HG02884 (cell line): ENCODE measurements around the gene CDC42EP4.

Experiments used
- ATAC-seq: cut with Tn5 transposase; IDR thresholded peaks from one replicate; pipeline ENCODE4 v1.9.1; 2021; ENCODE audit warnings: mild to moderate bottlenecking, moderate library complexity; ENCODE audit not compliant: unreplicated experiment

The CDC42EP4 gene, protein sequence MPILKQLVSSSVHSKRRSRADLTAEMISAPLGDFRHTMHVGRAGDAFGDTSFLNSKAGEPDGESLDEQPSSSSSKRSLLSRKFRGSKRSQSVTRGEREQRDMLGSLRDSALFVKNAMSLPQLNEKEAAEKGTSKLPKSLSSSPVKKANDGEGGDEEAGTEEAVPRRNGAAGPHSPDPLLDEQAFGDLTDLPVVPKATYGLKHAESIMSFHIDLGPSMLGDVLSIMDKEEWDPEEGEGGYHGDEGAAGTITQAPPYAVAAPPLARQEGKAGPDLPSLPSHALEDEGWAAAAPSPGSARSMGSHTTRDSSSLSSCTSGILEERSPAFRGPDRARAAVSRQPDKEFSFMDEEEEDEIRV

DNA sequence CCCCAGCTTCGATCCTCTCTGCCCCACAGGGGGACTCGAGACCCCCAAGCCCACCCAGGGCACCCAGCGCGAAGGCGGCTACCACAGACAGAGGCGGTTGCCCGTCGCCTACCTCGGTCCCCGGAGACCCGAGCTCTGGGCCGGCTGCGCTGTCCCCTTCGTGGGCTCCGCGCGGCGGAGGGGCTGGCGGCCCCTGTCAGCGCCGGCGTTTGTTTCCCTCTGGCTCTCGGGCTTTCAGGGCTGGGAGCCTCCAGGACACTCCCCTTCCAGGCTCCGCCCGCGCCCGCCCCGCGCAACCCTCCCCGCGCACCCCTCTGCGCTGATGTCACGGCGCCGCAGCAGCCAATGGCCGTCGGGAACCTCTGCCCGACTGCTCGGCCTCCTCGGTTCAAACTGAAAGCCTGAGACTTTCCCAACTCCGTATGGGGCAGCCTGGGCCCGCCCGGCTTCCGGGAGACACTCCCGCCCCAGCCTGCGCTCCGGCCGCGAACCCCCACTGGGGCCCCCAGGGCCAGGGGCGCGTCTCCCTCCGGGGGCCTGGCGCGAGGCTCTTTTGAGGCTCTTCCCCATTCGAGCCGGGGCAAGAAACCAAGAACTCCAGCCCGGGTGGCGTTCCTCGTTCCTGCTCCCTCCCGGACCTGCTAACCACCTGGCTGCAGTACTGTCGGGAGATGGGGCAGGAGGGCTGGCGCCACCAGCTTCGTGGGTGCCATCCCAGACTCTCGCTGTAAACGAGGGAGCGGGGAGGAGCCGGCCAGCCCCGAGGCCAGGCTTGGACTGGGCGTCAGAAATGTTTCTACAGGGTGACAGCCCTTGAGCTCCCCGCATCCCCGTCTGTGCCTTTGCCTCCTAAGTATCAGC, at the start of gene CDC42EP4:
TSS of gene CDC42EP4 (minus strand) at position 221 of the 861 bp plus-strand sequence. CDS start 25,501 bp downstream, outside the sequence.
- ATAC-seq, result peak; percentile 80

DNA sequence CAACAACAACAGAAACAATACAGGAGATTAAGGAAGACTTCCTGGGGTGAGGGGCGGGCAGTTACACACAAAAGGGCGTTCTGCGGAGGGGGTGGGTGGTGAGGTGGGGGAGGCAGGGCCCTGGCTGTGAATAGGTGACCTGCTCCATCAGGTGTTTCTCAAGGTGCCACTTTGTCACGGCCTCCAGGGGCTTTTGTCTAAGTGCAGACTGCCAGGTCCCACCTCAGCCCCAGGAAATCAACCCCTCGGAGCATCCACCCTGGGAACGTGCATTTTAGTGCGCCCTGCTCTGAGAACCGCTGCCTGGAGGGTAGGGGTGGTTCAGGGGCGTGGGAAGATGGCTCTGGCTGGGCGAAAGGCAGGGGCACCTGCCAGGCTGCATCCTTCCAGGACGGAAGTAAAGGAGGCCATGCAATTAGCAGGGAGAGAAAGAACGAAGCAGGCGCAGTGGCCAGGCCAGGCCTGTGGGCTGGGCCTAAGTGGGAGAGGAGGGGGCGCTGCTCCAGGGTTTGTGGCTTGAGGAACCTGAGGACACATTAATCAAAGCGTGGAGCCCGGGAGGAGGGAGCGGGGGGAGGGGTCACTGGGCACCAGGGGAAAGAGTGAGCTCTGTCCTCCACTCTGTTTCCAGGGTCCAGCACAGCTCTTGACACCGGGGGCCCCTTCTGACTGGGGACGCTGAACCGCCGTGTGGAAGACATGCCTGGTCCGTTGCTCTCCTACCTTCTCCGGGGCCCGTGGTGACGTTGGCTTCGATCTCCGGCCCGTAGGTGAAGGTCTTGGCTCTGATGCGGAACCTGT, 49.4 kb upstream of the CDC42EP4 start:
- ATAC-seq, result no peak

DNA sequence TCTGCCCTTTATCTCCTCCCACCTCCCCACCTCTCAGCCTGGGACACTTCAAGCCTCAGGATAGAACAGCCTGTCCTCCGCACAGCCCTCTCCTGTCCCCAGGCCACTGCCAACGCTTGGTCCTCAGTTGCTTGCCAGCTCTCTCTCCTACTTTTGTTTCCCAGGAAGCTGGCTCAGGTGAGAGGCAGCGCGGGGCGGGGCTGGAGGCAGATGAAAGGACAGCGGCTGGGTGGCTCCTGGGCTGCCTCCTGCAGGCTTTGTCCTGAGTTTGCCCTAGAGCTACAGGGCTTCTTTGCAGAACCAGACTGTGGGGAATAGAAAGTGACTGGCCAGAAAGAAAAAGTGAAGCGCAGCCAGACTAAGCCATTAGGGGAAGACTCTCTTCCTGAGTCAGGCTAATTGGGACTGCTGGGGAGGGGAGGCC, 48.2 kb upstream of the CDC42EP4 start:
- ATAC-seq, result no peak

DNA sequence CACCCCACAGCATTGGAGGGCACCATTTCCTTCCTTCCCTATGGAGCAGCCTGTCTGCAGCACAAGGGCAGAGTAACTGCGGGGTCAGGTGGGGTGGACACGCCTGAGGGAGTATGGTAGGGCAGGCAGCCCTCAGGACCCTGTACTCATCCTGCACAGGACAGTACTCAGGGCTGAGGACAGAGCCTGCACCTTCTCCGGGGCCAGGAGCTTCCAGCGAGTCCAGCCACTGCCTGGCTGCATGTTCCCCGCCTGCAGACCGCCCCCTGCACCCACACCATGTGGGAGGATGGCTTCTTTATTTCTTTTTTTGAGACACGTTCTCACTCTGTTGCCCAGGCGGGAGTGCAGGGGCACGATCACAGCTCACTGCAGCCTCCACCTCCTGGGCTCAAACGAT, 47.6 kb upstream of the CDC42EP4 start:
- ATAC-seq, result no peak

DNA sequence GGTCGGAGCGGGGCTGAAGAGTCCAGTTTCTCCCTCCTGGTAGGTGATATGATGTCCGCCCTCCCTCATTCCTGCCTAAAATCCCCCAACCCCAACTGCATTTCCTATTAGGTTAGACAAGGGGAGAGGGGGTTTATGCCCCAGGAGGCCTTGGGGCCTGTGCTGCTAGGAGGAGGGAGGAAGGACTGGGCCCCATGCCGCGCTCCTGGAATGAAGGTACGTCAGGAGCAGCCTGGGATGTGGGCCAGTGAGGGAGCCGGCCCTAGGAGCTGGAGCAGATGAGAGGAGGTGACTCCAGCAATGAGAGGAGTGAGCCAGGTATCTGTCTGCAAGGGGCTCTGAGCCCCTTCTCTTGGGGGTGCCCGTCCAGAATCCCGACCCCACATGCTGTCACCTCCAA, 46.9 kb upstream of the CDC42EP4 start:
- no peak for ATAC-seq

DNA sequence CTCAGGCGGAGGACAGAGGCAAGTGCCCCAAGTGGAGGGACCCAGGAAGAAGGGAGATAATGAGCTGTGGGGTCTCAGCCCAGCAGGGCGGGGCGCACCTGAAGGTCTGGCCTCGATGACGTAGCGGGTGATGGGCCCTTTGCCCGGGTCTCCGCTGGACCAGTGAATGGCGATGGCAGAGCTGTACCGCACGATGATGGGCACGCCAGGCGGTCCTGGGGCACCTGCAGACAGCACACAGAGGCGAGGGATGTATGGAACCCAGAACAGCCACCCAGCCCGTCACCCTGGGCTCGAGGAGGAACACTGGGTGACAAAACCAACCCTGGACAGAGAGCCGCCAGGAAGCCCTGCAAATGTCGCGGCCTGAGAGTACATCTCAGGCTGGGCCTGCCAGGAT, 46.2 kb upstream of the CDC42EP4 start:
- no peak for ATAC-seq

DNA sequence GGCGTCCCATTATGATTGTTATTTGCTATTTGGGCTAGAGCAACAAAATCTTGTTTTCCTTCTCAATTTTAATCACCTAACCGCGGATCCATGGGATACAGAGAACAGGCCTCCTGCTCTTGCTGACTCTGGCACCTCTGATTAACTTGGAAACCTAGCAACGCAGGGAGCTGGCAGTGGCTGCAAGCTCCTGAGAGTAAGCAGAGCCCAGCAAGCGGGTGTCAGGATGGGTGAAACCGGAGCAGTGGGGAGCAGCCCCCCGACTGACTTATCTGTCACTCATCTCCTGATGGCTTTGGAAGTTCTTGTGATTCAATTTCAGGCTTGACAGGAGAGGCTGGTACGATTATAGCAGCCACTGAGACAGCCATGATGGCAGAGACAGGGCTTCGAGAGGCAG, 45.5 kb upstream of the CDC42EP4 start:
- no peak for ATAC-seq

DNA sequence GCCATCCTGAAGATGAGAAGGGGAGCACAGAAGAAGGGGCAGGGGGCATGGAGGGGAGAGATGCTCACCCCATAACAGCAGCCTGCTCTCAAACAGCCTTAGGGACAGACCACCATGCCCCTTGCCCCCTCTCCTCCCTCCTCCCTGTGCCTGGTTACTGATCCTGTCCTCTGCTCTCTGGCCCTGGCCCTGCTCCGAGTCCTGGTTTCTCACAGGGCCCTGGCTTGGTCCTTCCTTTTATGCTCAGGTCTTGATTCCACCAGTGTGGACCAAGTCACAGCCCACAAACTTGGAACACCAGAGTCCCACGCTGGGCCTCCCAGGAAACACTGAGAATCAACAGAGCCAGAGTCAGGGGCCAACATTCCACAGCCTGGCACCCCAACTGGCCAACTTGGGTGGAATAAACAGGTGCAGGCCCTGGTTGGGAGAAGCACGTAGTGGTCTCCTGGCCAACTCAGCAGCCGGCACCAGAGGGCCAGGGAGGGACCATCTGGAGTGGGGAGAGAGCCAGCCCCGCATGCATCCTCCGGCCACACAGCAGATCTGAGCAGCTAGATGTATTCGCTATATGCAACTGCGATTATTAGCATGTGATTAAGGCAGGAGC, 44.9 kb upstream of the CDC42EP4 start:
- ATAC-seq, result no peak

DNA sequence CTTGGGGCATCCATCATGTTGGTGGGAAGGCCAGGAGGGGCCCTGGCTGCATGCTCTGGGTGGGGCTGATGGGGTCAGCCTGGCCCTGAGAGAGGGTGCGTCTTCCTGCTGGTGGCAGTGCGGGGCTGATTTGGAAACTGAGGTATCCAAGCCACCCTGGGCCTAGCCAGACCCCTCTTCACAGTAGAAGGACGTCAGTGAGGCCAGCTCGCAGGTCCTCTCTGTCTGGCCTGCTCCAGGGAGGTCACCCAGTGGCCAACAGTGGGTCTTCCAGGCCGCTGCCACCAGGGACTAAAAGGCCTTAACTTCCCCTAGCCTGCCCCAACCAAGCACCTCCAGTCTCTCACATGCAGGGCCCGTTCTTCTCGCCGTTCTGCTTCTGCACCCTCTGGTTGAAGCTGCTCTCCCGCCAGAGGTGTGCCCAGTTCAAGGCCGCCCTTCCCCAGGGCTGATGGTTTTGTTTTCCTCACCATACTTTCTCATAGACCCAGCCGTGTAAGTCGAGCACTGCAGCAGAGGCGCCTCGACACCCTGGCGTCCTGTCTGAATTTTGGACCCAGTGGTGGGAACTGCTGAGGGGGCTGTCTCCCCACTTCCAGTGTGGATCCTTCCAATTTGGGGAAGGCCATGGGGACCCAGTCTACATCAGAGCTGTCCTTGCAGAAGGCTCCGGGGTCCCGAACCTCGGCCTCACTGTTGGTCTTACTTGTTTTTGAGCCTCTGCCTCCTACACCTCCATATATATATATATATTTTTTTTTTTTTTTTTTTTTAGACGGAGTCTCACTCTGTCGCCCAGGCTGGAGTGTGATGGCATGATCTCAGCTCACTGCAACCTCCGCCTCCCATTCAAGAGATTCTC, 42.9 kb upstream of the CDC42EP4 start:
- no peak for ATAC-seq

DNA sequence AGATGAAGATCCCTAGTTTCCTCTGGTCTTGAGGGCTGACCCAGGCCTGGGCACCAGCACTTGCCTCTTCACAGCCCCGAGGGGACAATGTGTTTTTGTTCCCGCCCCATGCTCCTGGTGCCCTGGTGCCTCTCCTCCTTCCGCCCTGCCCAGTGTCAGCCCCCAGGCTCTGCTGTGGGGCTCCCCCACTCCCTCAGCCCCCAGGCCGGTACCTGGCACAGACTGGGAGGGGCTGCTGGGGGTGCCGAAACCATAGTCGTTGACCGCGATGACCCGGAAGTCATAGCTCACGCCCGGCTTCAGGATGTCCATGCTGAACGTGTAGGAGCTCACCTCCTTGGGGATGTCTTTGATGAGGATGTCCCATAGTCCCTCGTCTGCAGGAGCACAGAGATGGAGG, 40.5 kb upstream of the CDC42EP4 start:
- no peak for ATAC-seq

DNA sequence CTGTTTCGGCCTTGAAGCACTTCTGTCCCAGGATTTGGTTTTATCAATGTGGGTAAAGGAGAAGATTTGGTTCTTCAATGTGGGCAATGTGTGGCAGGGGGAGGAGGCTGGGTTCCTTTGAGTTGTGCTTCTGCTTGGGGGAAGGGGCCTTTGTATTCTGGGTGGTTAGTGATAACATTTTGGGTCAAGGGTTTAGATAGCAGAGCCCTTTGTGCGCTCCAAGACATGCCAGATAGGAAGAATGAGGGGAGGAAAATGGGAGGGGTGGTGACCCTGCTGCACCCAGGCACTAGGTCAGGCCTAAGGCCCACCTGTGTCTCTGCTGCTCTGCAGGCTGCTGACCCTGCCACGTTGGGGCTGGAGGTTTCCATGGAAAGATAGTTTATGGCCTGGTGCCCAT, 40.0 kb upstream of the CDC42EP4 start:
- no peak for ATAC-seq

DNA sequence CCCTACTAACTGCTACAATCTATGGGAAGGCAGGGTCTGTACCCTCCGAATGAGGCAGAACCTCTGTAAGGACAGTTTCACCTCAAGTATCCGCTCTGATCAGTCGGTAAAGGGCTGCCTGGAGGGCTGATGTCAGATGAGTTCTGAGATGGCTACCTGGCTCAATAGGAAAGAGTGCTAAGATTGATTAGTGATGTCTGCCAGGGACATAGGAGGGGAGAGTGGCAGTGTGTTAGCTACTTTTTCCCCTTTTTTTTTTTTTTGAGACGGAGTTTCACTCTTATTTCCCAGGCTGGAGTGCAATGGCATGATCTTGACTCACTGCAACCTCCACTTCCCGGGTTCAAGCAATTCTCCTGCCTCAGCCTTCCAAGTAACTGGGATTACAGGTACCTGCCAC, 39.1 kb upstream of the CDC42EP4 start:
- ATAC-seq, result no peak

DNA sequence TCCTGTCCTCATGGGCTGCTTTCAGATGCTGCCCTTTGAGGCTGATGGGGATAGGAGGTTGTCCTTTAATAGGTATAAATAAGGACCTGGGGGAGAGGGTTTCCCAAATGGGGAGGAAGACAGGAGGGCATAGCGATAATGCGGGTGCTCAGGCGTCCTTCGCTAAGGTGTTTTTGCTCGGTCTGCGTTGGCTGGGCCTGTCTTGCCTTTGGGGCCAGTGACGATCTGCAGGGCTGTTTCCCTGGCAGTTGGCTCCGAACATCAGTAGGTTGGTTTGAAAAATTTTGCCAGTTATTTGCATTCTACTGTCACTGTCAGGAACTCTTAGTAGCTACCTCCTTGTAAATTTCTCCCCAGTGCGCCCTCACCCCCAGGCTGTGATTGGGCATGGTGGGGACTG, 37.8 kb upstream of the CDC42EP4 start:
- ATAC-seq, result no peak

DNA sequence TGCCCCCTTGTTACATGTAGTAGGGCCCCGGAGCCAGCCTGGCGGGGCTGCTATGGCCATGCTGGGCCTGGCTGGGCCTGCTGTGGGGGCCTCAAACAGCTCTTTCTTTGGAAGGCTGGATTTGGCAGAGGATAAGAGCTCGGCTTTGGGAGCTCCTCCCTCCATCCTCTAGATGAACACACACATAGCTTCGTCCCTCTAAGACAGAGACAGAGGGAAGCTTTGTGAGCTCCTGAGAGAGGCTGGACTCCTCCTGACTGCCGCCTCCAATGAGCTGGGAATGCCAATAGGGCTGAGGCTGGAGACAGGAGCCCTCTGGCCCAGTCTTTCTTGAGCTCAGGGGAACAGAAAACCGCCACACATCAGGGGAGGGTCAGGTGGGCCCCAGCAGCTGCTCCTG, 37.3 kb upstream of the CDC42EP4 start:
- ATAC-seq, result no peak

DNA sequence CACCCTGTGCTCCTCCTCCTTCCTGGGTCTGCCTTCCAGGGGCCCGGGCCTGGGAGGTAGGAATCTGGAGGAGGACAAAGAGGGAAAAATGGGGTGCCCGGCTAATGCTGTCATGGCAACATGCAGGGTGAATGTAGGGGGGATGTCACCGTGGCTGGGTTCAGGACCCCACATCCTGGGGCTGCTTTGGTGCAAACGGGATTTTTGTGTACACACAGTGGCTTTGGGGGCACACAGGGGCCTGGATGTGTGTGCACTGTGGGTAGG, 37.0 kb upstream of the CDC42EP4 start:
- no peak for ATAC-seq

DNA sequence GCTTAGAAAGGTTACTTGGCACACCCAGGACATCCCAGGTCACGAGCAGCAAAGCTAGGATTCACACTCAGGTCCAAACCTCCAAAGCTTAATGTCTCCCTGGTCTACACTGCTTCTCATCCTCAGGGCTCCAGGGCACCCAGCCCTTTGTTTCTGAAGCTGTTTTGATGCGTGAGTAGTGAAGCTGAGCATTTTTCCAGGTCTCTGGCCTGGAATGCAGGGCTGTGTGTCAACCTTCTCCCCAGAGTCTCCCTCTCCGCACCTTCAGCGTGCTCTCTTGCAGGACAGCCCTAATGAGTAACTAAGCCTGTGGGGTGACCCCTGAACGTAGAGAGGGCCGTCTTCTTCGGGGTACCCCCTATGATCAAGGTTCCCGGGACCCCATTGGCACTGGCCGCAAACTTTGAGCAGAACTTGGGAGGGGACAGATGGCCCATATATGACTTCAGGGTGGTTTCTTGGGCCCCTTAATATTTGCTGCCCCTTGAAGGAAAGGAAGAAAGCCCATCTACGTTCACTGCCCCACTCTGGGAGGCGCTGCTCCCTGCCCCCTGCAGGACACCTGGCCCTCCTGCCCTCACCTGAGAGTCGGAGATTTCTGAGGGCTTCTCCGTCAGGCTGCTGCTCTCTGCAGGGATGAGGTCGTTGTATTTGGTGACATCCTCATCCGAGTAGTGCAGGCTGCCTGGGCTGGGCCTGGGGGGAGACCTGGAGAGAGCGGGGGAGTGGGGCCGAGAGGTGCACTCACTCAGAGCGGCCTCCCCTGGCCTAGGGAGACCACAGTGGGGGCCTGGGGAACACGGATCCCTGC, 36.4 kb upstream of the CDC42EP4 start:
- ATAC-seq, result no peak

DNA sequence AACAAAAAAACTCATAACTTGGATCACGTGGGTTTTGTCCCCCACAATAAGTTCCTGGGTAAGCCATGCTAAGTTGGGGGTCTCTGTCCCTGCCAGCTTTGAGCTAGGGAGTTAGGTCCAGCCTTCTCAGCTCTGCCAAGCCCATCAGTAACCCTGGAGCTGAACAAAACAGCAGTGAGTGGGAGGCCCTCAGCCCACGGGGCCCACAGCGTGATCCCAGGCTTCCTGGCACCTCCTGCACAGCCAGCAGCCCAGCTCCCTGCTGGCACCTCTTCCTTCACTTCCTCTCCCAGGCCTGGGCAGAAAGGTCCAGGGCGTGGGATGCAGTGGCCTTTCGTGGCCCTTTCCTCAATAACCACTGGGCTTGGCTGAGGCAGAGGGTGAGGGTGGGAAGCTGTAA, 35.5 kb upstream of the CDC42EP4 start:
- ATAC-seq, result no peak

DNA sequence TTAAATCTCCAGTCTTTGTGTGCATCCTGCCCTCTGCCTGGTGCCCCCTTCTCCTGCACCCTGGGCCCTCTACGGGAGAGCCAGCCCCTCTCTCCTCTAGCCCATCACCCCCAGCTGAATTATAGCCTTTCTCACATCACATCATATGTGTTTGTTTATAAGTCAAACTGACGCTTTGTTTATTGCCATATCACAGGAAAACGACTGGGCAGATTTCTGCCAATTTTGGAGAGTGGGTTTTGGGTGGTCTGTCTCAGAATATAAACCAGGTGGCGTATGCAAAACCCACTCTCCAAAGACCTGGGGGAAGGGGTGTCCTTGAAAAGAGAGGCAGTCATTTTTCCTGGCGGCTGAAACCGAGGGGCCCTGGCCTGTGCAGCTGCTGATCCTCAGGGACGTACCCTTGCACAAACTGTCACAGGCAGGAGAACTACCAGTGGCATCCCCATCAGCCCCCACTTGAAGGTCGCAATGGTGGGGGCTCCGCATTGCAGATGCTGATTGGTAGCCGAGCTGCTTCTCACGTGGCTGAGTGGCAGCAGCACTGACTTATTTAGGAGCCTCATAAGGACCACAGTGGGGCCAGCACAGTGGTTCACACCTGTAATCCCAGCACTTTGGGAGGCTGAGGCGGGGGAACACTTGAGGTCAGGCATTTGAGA, 34.8 kb upstream of the CDC42EP4 start:
- ATAC-seq, result no peak
